BLaER1 (cell line): ENCODE results near the gene FILIP1L.

ENCODE experiments used
- H3K27ac ChIP-seq: shearing (Covaris generic); formaldehyde crosslinking; 2 replicates; pipeline ENCODE4 v1.8.1; 2022
- H3K27me3 ChIP-seq: shearing (Covaris generic); formaldehyde crosslinking; 2 replicates; pipeline ENCODE4 v1.8.1; 2022
- H3K36me3 ChIP-seq: shearing (Covaris generic); formaldehyde crosslinking; 2 replicates; pipeline ENCODE4 v1.8.1; 2022
- H3K4me1 ChIP-seq: shearing (Covaris generic); formaldehyde crosslinking; 2 replicates; pipeline ENCODE4 v1.8.1; 2022
- H3K4me2 ChIP-seq: shearing (Covaris generic); formaldehyde crosslinking; 2 replicates; pipeline ENCODE4 v1.8.1; 2022
- H3K4me3 ChIP-seq: shearing (Covaris generic); formaldehyde crosslinking; 2 replicates; pipeline ENCODE4 v1.8.1; 2022
- H3K9ac ChIP-seq: shearing (Covaris generic); formaldehyde crosslinking; 2 replicates; pipeline ENCODE4 v1.8.1; 2022
- H3K9me3 ChIP-seq: shearing (Covaris generic); formaldehyde crosslinking; 2 replicates; pipeline ENCODE4 v1.8.1; 2022
- H4K20me1 ChIP-seq: shearing (Covaris generic); formaldehyde crosslinking; 2 replicates; pipeline ENCODE4 v1.8.1; 2022
- Cebpa-rat ChIP-seq: shearing (Covaris generic); IDR thresholded peaks from 2 replicates; pipeline ENCODE4 v1.8.1; 2022

FILIP1L gene

GRCh38 chr3:99873269-99874102 is 240.8 kb downstream of the FILIP1L start:
- 0 out of 2 replicates have a peak, but pooled peaks cover 1% of the 10 kb centered on the region for H3K36me3 ChIP-seq
- peaks cover 13% of the 10 kb centered on the region for H3K4me1 ChIP-seq
- H3K27ac ChIP-seq, result no peak overlapping the region
- no peak overlapping the region for H3K9ac ChIP-seq
- peaks cover 60% of the 10 kb centered on the region for H3K27me3 ChIP-seq
- TF ChIP-seq Cebpa-rat, result no peak
- H3K4me2 ChIP-seq, result no peak overlapping the region
- H3K9me3 ChIP-seq, result no peaks in the 10 kb centered on the region
- peaks cover 100% of the 10 kb centered on the region for H4K20me1 ChIP-seq
- no peak overlapping the region for H3K4me3 ChIP-seq

- Histone ChIP-seq H3K4me2 (no peak overlapping the region), H3K4me1 (peaks cover 13% of the 10 kb centered on the region), H3K9me3 (no peaks in the 10 kb centered on the region), H3K9ac (no peak overlapping the region), H3K4me3 (no peak overlapping the region), H3K36me3 (0 out of 2 replicates have a peak, but pooled peaks cover 5% of the 10 kb centered on the region), H3K27me3 (peaks cover 56% of the 10 kb centered on the region), H3K27ac (no peak overlapping the region), H4K20me1 (peaks cover 100% of the 10 kb centered on the region)
- TF ChIP-seq Cebpa-rat, result no peak
Observed at GRCh38 chr3:99872923-99873254, 241.4 kb downstream of the FILIP1L start.

GRCh38 chr3:99871231-99872045 is 242.9 kb downstream of the FILIP1L start:
- Histone ChIP-seq H4K20me1 (peaks cover 100% of the 10 kb centered on the region), H3K4me1 (peaks cover 16% of the 10 kb centered on the region), H3K27ac (no peak overlapping the region), H3K9me3 (no peaks in the 10 kb centered on the region), H3K9ac (no peak overlapping the region), H3K4me3 (no peak overlapping the region), H3K4me2 (no peak overlapping the region), H3K27me3 (peaks cover 42% of the 10 kb centered on the region), H3K36me3 (0 out of 2 replicates have a peak, but pooled peaks cover 5% of the 10 kb centered on the region)
- no peak for TF ChIP-seq Cebpa-rat

GRCh38 chr3:99870712-99871111 is 243.6 kb downstream of the FILIP1L start:
- Histone ChIP-seq H3K9ac (no peak overlapping the region), H3K27ac (no peak overlapping the region), H3K4me3 (no peak overlapping the region), H3K4me2 (no peak overlapping the region), H4K20me1 (peaks cover 100% of the 10 kb centered on the region), H3K27me3 (peaks cover 34% of the 10 kb centered on the region), H3K36me3 (0 out of 2 replicates have a peak, but pooled peaks cover 5% of the 10 kb centered on the region), H3K9me3 (no peaks in the 10 kb centered on the region), H3K4me1 (peaks cover 17% of the 10 kb centered on the region)
- no peak for TF ChIP-seq Cebpa-rat

GRCh38 chr3:99869621-99870020 is 244.7 kb downstream of the FILIP1L start:
- peaks cover 24% of the 10 kb centered on the region for H3K27me3 ChIP-seq
- peaks cover 100% of the 10 kb centered on the region for H4K20me1 ChIP-seq
- no peak for TF ChIP-seq Cebpa-rat
- no peak overlapping the region for H3K27ac ChIP-seq
- H3K4me1 ChIP-seq, result peaks cover 11% of the 10 kb centered on the region
- H3K4me3 ChIP-seq, result no peak overlapping the region
- H3K9ac ChIP-seq, result no peak overlapping the region
- H3K9me3 ChIP-seq, result no peaks in the 10 kb centered on the region
- H3K4me2 ChIP-seq, result no peak overlapping the region
- 0 out of 2 replicates have a peak, but pooled peaks cover 5% of the 10 kb centered on the region for H3K36me3 ChIP-seq

GRCh38 chr3:99868311-99868646 is 246.0 kb downstream of the FILIP1L start:
- Histone ChIP-seq H3K27ac (no peak overlapping the region), H3K4me2 (no peak overlapping the region), H3K9me3 (no peaks in the 10 kb centered on the region), H3K4me3 (no peak overlapping the region), H3K27me3 (peaks cover 10% of the 10 kb centered on the region; the same call in 1 of the 2 replicates), H4K20me1 (peaks cover 92% of the 10 kb centered on the region), H3K9ac (no peak overlapping the region), H3K4me1 (peaks cover 11% of the 10 kb centered on the region), H3K36me3 (0 out of 2 replicates have a peak, but pooled peaks cover 5% of the 10 kb centered on the region)
- no peak for TF ChIP-seq Cebpa-rat

- H3K4me3 ChIP-seq, result no peak overlapping the region
- no peaks in the 10 kb centered on the region for H3K9me3 ChIP-seq
- H3K4me1 ChIP-seq, result peaks cover 11% of the 10 kb centered on the region
- no peak overlapping the region for H3K27ac ChIP-seq
- H3K4me2 ChIP-seq, result no peak overlapping the region
- H3K27me3 ChIP-seq, result peaks cover 5% of the 10 kb centered on the region; the same call in 1 of the 2 replicates
- no peak overlapping the region for H3K9ac ChIP-seq
- H3K36me3 ChIP-seq, result 0 out of 2 replicates have a peak, but pooled peaks cover 5% of the 10 kb centered on the region
- TF ChIP-seq Cebpa-rat, result no peak
- H4K20me1 ChIP-seq, result peaks cover 92% of the 10 kb centered on the region
Observed at GRCh38 chr3:99867594-99868310, 246.5 kb downstream of the FILIP1L start.

GRCh38 chr3:99866261-99866761 is 248.0 kb downstream of the FILIP1L start:
- Histone ChIP-seq H3K4me2 (no peak overlapping the region), H3K36me3 (0 out of 2 replicates have a peak, but pooled peaks cover 5% of the 10 kb centered on the region), H3K27ac (no peak overlapping the region), H4K20me1 (peaks cover 87% of the 10 kb centered on the region), H3K4me3 (no peak overlapping the region), H3K9me3 (no peaks in the 10 kb centered on the region), H3K9ac (no peak overlapping the region), H3K27me3 (no peaks in the 10 kb centered on the region), H3K4me1 (peaks cover 11% of the 10 kb centered on the region)
- no peak for TF ChIP-seq Cebpa-rat

- H4K20me1 ChIP-seq, result peaks cover 86% of the 10 kb centered on the region
- H3K4me1 ChIP-seq, result peaks cover 11% of the 10 kb centered on the region
- no peak overlapping the region for H3K4me2 ChIP-seq
Observed at GRCh38 chr3:99865321-99865720, 249.0 kb downstream of the FILIP1L start.

More at GRCh38 chr3:99865321-99865720, 249.0 kb downstream of the FILIP1L start:
- 0 out of 2 replicates have a peak, but pooled peaks cover 5% of the 10 kb centered on the region for H3K36me3 ChIP-seq
- TF ChIP-seq Cebpa-rat, result no peak
- H3K27ac ChIP-seq, result no peak overlapping the region
- H3K27me3 ChIP-seq, result no peaks in the 10 kb centered on the region
- no peak overlapping the region for H3K9ac ChIP-seq
- H3K9me3 ChIP-seq, result no peaks in the 10 kb centered on the region
- no peak overlapping the region for H3K4me3 ChIP-seq
